ENCODE data around the gene DDA1. TPM values are rescaled to one million over a fixed set of nuclear protein-coding genes. Genes with fewer than 3 reads are reported as not detected.

Gene DDA1
- total RNA-seq, 1 donor from 2014 or later = 41.4 TPM

DNA sequence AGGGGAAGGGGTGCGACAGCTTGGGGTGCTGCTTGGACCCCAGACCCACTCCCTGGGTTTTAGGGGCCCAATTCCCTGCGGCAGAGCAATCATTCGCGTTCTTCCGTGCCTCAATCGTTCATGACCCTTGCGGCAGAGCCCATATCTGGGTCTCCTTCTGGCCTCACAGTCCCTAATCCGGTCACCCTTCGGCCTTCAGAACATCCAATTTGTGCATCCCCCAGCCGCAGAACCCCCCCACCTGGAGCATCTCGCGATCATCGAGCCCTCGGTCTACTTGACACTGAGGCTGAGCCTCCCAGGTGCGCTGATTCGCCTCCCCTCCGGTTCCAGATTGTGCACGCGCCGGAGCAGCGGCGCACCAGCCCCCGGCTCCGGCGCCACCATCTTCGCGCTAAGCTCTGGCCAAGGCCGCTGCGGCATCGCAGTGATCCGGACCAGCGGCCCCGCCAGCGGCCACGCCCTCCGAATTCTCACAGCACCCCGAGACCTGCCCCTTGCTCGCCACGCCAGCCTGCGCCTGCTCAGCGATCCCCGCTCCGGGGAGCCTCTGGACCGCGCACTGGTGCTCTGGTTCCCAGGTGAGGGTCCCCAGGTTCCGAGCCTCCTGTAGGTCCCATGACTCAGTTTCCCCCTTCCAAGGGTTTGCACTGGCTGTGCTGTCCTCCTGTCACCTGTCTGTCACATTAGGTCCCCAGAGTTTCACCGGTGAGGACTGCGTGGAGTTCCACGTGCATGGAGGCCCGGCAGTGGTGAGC lies 28.5 kb downstream of the DDA1 start:
- Mint-ChIP-seq H3K27ac (peak overlapping the region; percentile 99), H3K4me1 (ENCODE audit: low read depth) (peaks cover 9% of the 10 kb centered on the region), H3K9me3 (ENCODE audit: low read depth) (no peaks in the 10 kb centered on the region), H3K36me3 (ENCODE audit: insufficient read depth) (peaks cover 6% of the 10 kb centered on the region), H3K27me3 (no peaks in the 10 kb centered on the region), H3K4me3 (ENCODE audit: low read depth) (peak overlapping the region; percentile 96)
- no peak for DNase-seq (ENCODE audit: low spot score, unreplicated experiment)
- TF ChIP-seq, protein P1, sequence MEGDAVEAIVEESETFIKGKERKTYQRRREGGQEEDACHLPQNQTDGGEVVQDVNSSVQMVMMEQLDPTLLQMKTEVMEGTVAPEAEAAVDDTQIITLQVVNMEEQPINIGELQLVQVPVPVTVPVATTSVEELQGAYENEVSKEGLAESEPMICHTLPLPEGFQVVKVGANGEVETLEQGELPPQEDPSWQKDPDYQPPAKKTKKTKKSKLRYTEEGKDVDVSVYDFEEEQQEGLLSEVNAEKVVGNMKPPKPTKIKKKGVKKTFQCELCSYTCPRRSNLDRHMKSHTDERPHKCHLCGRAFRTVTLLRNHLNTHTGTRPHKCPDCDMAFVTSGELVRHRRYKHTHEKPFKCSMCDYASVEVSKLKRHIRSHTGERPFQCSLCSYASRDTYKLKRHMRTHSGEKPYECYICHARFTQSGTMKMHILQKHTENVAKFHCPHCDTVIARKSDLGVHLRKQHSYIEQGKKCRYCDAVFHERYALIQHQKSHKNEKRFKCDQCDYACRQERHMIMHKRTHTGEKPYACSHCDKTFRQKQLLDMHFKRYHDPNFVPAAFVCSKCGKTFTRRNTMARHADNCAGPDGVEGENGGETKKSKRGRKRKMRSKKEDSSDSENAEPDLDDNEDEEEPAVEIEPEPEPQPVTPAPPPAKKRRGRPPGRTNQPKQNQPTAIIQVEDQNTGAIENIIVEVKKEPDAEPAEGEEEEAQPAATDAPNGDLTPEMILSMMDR (IDR thresholded peaks at IDR 0.05; ENCODE audit: unreplicated experiment) = no peak

DNA sequence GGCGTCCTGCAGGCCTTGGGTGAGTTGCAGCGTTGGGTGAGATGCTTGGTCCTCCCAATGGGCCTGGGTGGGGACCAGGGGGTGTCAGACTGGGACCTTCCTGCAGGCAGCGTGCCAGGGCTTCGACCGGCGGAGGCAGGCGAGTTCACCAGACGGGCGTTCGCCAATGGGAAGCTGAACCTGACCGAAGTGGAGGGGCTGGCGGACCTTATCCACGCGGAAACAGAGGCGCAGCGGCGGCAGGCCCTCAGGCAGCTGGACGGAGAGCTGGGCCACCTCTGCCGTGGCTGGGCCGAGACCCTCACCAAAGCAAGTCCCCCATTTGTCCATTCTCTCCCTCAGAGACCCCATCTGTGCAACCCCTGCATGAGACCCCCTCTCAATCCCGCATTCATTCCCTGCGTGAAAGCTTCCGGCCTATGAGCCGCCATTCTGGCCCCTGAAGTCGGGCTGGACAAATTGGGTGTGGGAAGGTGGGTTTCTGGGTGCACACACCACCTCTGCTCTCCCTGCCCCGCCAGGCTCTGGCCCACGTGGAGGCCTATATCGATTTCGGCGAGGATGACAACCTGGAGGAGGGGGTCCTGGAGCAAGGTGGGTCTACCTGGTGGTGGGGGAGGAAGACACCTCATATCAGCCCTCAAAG lies 29.2 kb downstream of the DDA1 start:
- no peak for DNase-seq (ENCODE audit: low spot score, unreplicated experiment)
- peak overlapping the region; percentile 96 for H3K4me3 Mint-ChIP-seq (ENCODE audit: low read depth)
- TF ChIP-seq, protein P1 (IDR thresholded peaks at IDR 0.05; ENCODE audit: unreplicated experiment) = no peak
- no peaks in the 10 kb centered on the region for H3K27me3 Mint-ChIP-seq
- H3K9me3 Mint-ChIP-seq (ENCODE audit: low read depth) = no peaks in the 10 kb centered on the region
- H3K36me3 Mint-ChIP-seq (ENCODE audit: insufficient read depth) = peaks cover 3% of the 10 kb centered on the region
- H3K4me1 Mint-ChIP-seq (ENCODE audit: low read depth) = peaks cover 9% of the 10 kb centered on the region
- H3K27ac Mint-ChIP-seq = no peak overlapping the region

DNA sequence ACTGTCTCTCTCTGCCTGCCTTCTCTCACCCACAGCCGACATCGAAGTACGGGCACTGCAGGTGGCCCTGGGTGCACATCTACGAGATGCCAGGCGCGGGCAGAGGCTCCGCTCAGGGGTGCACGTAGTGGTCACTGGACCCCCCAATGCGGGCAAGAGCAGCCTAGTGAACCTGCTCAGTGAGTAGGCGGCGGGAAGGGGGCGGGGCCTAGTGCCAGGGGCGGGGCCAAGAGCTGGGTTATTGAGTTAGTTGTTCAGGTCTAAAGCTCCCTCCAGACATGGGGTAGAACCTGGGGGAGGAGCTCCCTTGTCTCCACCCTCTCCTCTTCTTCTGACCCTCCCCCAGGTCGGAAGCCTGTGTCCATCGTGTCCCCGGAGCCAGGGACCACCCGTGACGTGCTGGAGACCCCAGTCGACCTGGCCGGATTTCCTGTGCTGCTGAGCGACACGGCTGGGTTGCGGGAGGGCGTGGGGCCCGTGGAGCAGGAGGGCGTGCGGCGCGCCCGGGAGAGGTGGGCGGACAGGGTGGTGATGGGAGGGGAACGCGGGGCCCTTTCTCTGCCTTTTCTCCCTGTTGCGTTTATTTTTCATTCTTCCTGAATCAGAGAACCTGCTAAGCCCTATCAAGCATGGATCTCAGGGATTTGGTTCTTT lies 29.9 kb downstream of the DDA1 start:
- no peaks in the 10 kb centered on the region for H3K27me3 Mint-ChIP-seq
- H3K4me3 Mint-ChIP-seq (ENCODE audit: low read depth) = peak overlapping the region; percentile 33
- H3K27ac Mint-ChIP-seq = no peak overlapping the region
- peaks cover 1% of the 10 kb centered on the region for H3K36me3 Mint-ChIP-seq (ENCODE audit: insufficient read depth)
- TF ChIP-seq, protein P1 (IDR thresholded peaks at IDR 0.05; ENCODE audit: unreplicated experiment) = no peak
- no peak for DNase-seq (ENCODE audit: low spot score, unreplicated experiment)
- peaks cover 7% of the 10 kb centered on the region for H3K4me1 Mint-ChIP-seq (ENCODE audit: low read depth)
- no peaks in the 10 kb centered on the region for H3K9me3 Mint-ChIP-seq (ENCODE audit: low read depth)

DNA sequence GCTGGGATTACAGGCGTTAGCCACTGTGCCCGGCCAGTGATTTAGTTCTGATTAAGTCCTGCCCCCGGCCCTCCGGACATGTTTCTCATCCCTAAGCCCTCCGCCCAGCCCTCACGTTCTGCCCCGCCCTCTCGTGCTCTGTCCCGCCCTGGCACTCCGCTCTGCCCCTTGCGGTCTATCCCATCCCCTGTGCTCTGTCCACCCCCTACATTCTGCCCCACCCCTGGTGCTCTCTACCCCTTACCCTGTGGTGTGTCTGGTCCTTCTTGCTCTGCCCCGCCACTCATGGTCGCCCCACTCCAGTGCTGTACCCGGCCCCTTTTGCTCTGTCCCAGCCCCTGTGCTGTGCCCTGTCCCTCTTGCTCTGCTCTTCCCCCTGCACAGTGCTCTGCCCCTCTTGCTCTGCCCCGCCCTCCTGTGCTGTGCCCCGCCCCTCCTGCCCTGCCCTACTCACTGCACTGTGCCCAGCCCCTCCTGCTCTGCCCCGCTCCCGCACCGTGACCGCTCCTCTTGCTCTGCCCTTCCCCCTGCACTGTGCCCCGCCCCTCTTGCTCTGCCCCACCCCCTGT lies 31.0 kb downstream of the DDA1 start:
- Mint-ChIP-seq H3K27me3 (no peaks in the 10 kb centered on the region), H3K9me3 (ENCODE audit: low read depth) (no peaks in the 10 kb centered on the region), H3K4me3 (ENCODE audit: low read depth) (no peak overlapping the region), H3K4me1 (ENCODE audit: low read depth) (peaks cover 7% of the 10 kb centered on the region), H3K27ac (no peak overlapping the region), H3K36me3 (ENCODE audit: insufficient read depth) (peaks cover 1% of the 10 kb centered on the region)
- DNase-seq (ENCODE audit: low spot score, unreplicated experiment) = no peak
- TF ChIP-seq, protein P1 (IDR thresholded peaks at IDR 0.05; ENCODE audit: unreplicated experiment) = no peak

DNA sequence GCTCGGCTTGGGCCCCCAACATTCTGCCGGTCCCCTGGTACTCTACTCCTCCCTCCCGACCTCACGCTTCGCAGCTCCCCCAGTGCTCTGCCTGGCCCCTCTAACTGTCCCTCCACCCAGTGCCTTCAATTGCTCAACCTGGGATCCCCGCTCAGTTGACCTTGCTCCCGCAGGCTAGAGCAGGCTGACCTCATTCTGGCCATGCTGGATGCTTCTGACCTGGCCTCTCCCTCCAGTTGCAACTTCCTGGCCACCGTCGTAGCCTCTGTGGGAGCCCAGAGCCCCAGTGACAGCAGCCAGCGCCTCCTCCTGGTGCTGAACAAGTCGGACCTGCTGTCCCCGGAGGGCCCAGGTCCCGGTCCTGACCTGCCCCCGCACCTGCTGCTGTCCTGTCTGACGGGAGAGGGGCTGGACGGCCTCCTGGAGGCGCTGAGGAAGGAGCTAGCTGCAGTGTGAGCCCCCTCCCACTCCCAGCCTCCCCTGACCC lies 31.6 kb downstream of the DDA1 start:
- Mint-ChIP-seq H3K36me3 (ENCODE audit: insufficient read depth) (peaks cover 1% of the 10 kb centered on the region), H3K9me3 (ENCODE audit: low read depth) (no peaks in the 10 kb centered on the region), H3K27ac (no peak overlapping the region), H3K27me3 (no peaks in the 10 kb centered on the region), H3K4me1 (ENCODE audit: low read depth) (peaks cover 7% of the 10 kb centered on the region), H3K4me3 (ENCODE audit: low read depth) (no peak overlapping the region)
- TF ChIP-seq, protein P1 (IDR thresholded peaks at IDR 0.05; ENCODE audit: unreplicated experiment) = no peak
- DNase-seq (ENCODE audit: low spot score, unreplicated experiment) = no peak
